Ishikawa (cell line): ENCODE measurements around the gene CNIH1.

Experiments
- CEBPB ChIP-seq: IDR thresholded peaks from 2 replicates; pipeline ENCODE4 v1.6.1; 2012
- CREB1 ChIP-seq: IDR thresholded peaks from 2 replicates; pipeline ENCODE4 v1.6.1; 2012; ENCODE audit warnings: low read depth
- EGR1 ChIP-seq: IDR thresholded peaks from 2 replicates; pipeline ENCODE4 v1.6.1; 2012
- EP300 ChIP-seq: IDR thresholded peaks from 2 replicates; pipeline ENCODE4 v1.6.1; 2012; ENCODE audit warnings: borderline replicate concordance
- FOXM1 ChIP-seq: IDR thresholded peaks from 2 replicates; pipeline ENCODE4 v1.6.1; 2012; ENCODE audit warnings: low read depth, borderline replicate concordance
- MAX ChIP-seq: IDR thresholded peaks from 2 replicates; pipeline ENCODE4 v1.6.1; 2012
- NFIC ChIP-seq: IDR thresholded peaks from 2 replicates; pipeline ENCODE4 v1.6.1; 2012
- RAD21 ChIP-seq: IDR thresholded peaks from 2 replicates; pipeline ENCODE4 v1.6.1; 2012; ENCODE audit warnings: low read depth
- REST ChIP-seq: IDR thresholded peaks from 2 replicates; pipeline ENCODE4 v1.6.1; 2012; ENCODE audit warnings: low read depth, mild to moderate bottlenecking
- TAF1 ChIP-seq: IDR thresholded peaks from 2 replicates; pipeline ENCODE4 v1.6.1; 2012; ENCODE audit warnings: low read depth, mild to moderate bottlenecking
- TCF12 ChIP-seq: IDR thresholded peaks from 2 replicates; pipeline ENCODE4 v1.6.1; 2012; ENCODE audit warnings: low read depth
- TEAD4 ChIP-seq: IDR thresholded peaks from 2 replicates; pipeline ENCODE4 v1.6.1; 2012
- USF1 ChIP-seq: IDR thresholded peaks from 2 replicates; pipeline ENCODE4 v1.6.1; 2012
- YY1 ChIP-seq: IDR thresholded peaks from 2 replicates; pipeline ENCODE4 v1.6.1; 2012; ENCODE audit warnings: low read depth
- ZBTB7A ChIP-seq: IDR thresholded peaks from 2 replicates; pipeline ENCODE4 v1.6.1; 2012; ENCODE audit warnings: low read depth

CNIH1 gene

GRCh38 chr14:54428527-54428926 lies 12.6 kb downstream of the CNIH1 start:
- TF ChIP-seq REST (no peak), FOXM1 (no peak), MAX (no peak), TEAD4 (no peak), EP300 (no peak), USF1 (no peak), TAF1 (no peak), CEBPB (no peak), YY1 (no peak), ZBTB7A (no peak), TCF12 (no peak), CREB1 (no peak), RAD21 (no peak), NFIC (no peak), EGR1 (no peak)

GRCh38 chr14:54427871-54428270 lies 13.3 kb downstream of the CNIH1 start:
- TF ChIP-seq RAD21 (no peak), TAF1 (no peak), TEAD4 (no peak), ZBTB7A (no peak), USF1 (no peak), NFIC (no peak), EP300 (no peak), TCF12 (no peak), FOXM1 (no peak), YY1 (no peak), EGR1 (no peak)

GRCh38 chr14:54425537-54426274 lies 15.5 kb downstream of the CNIH1 start:
- TF ChIP-seq FOXM1, result no peak
- no peak for TF ChIP-seq CREB1
- no peak for TF ChIP-seq EP300
- TF ChIP-seq CEBPB, result no peak
- no peak for TF ChIP-seq TAF1
- TF ChIP-seq TCF12, result no peak
- TF ChIP-seq MAX, result no peak
- no peak for TF ChIP-seq REST
- TF ChIP-seq YY1, result no peak

GRCh38 chr14:54425068-54425467 lies 16.1 kb downstream of the CNIH1 start:
- TF ChIP-seq TAF1 (no peak), RAD21 (no peak), ZBTB7A (no peak), MAX (no peak), FOXM1 (no peak), TEAD4 (no peak)

GRCh38 chr14:54424479-54424901 lies 16.7 kb downstream of the CNIH1 start:
- no peak for TF ChIP-seq FOXM1
- no peak for TF ChIP-seq TAF1
- TF ChIP-seq NFIC, result no peak
- no peak for TF ChIP-seq ZBTB7A
- TF ChIP-seq TEAD4, result no peak
- no peak for TF ChIP-seq EGR1

- no peak for TF ChIP-seq CREB1
- no peak for TF ChIP-seq YY1
- TF ChIP-seq USF1, result no peak
- no peak for TF ChIP-seq MAX
- no peak for TF ChIP-seq EP300
- no peak for TF ChIP-seq FOXM1
- no peak for TF ChIP-seq TAF1
- TF ChIP-seq NFIC, result no peak
- TF ChIP-seq REST, result no peak
- TF ChIP-seq TCF12, result no peak
- TF ChIP-seq ZBTB7A, result no peak
- no peak for TF ChIP-seq CEBPB
- TF ChIP-seq RAD21, result no peak
These were observed 17.2 kb downstream of the CNIH1 start for GRCh38 chr14:54423991-54424390.
